ENCODE measurements around the gene TMBIM4.

The TMBIM4 gene

DNA sequence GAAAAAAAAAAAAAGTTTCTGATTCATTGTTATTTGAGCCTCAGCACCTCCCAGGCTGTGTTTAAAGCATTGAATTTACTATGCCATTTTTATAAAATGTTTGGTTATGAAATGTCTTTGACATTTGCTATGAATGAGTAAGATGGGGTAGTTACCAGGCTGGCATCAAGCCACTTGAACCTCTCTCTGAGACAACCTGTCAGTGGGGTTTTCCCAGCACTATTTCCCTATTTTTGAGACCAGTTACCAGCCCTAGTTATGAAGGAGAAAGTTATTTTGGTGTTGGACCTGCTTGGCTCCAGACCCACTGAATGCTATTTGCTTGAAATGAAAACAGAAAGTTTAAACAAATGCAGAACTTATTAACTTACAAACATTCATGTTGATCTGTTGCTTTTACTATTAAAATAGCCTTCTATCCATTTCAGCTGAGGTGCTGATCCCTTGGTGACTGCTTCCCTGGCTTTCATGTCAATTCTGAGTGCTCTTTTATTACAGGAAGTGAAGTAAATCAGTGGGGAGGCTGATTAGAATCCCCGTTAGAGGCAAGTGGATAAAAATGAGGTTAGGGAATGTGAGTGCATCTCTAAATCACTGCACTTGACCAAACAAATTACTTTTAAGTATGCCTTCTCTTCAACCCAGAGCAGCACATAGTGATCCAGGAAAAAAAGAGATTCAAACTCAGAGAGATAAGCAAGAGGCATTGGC, 77.1 kb downstream of the TMBIM4 start:
- in situ Hi-C loops (cut with HindIII; ENCODE audit: low pct_unique_long_range_greater_than_20kb, low sequenced_read_pairs): no loop called here
- DNase-seq (ENCODE audit: low read depth in 1 of 2, low spot score in 1 of 2): no peak
- TF ChIP-seq JUND (IDR thresholded peaks at IDR 0.05; ENCODE audit: low read depth): no peak

DNA sequence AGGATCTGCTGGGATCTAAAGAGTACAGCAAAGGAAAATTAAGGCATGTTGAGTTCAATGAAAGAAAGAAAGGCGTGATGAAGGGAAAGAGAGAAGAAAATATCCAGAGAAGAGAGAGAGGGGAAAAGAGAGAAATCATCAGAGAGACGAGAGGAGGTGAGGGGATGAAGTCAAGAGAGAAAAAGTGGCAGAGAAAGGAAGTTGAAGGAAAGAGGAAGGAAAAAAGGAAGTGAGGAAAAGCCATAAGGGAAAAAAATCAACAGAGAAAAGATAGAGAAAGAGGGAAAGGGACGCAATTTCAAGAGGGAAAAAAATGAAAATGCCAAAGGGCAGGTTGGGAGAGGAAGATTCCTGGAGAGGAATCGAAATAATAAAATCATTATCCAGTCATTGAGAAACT, 79.6 kb downstream of the TMBIM4 start:
- in situ Hi-C loops (cut with HindIII; ENCODE audit: low pct_unique_long_range_greater_than_20kb, low sequenced_read_pairs): no loop called here
- TF ChIP-seq JUND (IDR thresholded peaks at IDR 0.05; ENCODE audit: low read depth): no peak
- DNase-seq (ENCODE audit: low read depth in 1 of 2, low spot score in 1 of 2): no peak

DNA sequence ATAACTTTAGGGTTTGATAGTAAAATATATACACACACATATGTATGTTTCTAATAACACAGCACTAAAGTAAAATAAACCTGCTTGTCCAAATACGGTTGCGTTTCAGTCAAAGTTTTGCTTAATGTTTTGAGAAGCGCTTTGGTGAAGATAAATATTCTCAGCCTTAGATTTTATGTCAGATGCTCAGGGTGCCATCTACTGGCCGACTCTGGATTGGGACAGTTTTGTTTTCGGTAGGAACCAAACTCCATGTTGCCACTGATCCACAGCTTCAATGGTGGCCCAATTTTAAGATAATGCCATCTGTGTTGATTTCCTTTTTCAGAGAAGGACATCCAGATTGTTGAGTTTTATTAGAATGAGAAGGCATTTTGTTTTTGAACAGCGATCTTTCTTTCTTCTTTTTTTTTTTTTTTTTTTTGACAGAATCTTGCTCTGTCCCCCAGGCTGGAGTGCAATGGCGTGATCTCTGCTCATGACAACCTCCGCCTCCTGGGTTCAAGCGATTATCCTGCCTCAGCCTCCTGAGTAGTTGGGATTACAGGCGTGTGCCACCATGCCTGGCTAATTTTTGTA, 82.3 kb downstream of the TMBIM4 start:
- DNase-seq (ENCODE audit: low read depth in 1 of 2, low spot score in 1 of 2): peak; percentile 45 to 82
- in situ Hi-C loops (cut with HindIII; ENCODE audit: low pct_unique_long_range_greater_than_20kb, low sequenced_read_pairs): no loop called here
- TF ChIP-seq JUND (IDR thresholded peaks at IDR 0.05; ENCODE audit: low read depth): no peak

DNA sequence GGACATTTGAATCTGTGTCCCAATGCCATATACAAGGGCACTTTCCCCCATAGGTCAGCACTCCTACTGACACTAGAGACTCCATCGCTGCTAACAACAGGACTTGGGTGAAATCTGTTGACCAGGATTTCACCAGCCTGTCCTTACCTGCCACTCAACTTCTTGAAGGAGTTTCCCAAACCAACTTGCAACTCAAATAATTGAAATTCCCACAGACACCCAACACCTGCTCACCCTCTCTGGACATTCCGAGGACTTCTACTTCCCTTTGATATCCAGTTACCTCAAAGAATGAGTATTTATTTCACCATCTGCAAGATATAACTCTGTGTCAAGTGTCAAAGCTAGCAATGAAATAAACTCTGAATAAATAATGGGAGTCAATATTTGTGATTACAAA, 83.8 kb downstream of the TMBIM4 start:
- DNase-seq (ENCODE audit: low read depth in 1 of 2, low spot score in 1 of 2): no peak
- in situ Hi-C loops (cut with HindIII; ENCODE audit: low pct_unique_long_range_greater_than_20kb, low sequenced_read_pairs): no loop called here
- TF ChIP-seq JUND (IDR thresholded peaks at IDR 0.05; ENCODE audit: low read depth): no peak

Data from T47D (cell line).